DMS114 treated with DMSO at 0.1 percent for 48 hours (cell line): Measurements from ENCODE around the gene VTN.

Source experiments
- DNase-seq: peaks from one replicate; lab custom pipeline; 2025; ENCODE audit not compliant: unreplicated experiment; lab: John Stamatoyannopoulos, UW

The VTN gene

DNA sequence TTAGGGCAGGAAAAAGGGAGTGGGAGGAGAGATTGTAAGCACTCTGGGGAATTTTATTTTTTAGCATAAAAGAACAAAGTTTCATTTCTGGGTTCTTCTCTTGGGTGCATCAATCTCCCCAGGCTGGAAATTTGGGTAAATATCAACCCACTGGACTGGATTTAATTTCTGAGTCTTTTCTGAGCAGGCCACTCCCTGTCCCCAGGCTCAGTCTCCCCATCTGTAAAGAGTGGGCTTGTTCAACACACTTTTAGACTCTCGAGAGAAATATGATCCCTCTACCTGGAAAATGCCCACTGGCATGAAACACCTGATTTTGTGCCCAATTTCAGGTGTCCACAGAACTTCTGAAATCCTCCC lies 617 bp upstream of the VTN start:
- no peak for DNase-seq

- DNase-seq, result no peak
These were observed 448 bp downstream of the VTN start for GRCh38 chr17:28369684-28370034.

- DNase-seq, result no peak
These were observed 1.0 kb downstream of the VTN start for GRCh38 chr17:28368915-28369683.

DNA sequence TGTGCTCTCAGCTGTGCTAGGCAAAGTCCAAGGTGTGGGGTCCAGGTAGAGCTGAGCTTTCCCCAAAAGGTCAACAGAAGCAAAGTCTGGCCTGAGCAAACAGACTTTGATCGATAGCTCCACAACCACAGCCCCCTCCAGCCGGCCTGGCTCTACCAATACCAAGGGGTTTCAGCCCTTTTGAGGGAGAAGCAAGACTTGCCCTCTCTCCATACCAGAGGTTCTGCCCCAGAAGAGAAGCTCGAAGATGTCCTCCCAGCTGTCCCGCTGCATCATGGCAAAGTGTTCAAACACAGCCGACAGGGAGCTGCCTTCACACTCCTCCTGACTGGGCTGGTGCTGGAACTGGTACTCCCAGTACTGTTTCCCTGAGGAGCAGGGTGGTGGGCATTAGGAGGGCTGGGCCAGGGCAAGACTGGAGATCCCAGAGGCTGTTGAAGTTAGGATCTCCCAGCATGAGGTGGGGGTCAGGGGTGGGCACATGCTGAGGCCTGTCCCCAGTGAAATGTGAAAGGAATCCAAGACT lies 1.7 kb downstream of the VTN start:
- no peak for DNase-seq

DNA sequence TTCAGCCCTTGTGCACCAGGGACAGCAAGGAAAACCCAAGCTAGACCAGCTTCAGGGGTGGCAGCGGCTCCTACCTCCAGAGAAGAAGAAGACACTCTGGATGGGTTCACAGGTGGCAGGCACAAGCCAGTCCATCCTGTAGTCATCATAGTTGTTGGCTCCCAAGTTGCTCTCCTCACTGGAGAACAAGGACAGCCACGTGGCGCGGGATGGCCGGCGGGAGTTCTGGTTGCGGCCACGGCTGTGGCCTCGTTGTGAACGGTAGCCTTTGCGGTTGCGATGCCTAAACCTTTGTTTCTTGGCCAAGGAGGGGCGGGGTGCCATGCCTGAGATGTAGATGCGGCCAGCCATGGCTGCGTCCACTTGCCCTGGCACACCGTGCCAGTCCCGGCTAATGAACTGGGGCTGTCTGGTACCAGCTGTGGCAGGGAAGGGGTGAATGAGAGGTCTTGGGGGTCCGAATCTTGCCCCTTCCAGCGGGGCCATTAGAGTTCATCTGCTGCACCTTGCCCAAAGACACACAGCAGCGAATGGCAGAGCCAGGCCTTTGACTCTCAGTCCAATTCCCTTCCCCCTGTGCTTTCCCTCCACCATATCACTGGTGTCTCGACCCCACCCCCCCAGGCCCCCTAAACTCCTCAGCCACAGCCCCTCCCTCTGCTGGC lies 2.3 kb downstream of the VTN start:
- DNase-seq, result no peak

GRCh38 chr17:28366605-28367004 lies 3.5 kb downstream of the VTN start:
- DNase-seq, result no peak

- DNase-seq, result no peak
These were observed 4.6 kb downstream of the VTN start for GRCh38 chr17:28365487-28365886.

DNA sequence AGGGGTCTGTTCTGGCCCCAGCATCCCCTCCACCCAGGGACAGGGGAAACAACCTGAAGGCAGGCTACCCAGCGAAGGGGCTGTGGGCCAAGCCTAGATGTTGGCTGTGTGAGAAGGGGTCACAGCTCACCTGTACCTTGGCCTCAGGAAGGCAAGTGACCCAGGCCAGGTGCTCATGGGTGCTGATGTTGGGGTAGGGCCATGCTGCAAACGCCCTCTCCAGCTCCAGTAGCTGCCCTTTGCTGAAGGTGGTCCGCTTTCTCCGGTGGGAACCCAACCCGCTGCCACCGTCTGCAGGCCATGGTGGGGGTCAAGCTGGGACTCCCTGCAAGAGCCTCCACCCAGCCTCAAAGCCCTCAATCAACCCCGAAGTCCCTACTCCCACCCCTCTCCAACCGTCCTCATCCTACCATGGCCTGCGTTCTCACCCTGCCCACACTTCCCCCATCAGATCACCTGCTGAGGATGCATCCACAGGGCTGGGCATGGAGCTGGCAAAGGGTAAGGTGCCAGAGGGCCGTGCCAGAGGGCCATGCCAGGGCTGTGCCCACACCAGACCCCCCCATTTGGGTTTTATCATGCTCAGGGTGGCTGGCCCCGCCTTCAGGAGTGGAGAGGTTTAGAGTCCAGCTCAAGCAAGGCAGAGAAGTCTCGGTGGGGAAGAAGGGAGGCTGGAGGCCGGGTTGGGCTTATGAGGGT lies 5.3 kb downstream of the VTN start, which contains the start of gene SEBOX:
TSS of gene SEBOX (minus strand) at position 535 of the 699 bp plus-strand sequence. CDS start at position 487, 48 bp downstream.
- DNase-seq, result no peak

GRCh38 chr17:28363776-28364650 lies 6.1 kb downstream of the VTN start:
- no peak for DNase-seq

DNA sequence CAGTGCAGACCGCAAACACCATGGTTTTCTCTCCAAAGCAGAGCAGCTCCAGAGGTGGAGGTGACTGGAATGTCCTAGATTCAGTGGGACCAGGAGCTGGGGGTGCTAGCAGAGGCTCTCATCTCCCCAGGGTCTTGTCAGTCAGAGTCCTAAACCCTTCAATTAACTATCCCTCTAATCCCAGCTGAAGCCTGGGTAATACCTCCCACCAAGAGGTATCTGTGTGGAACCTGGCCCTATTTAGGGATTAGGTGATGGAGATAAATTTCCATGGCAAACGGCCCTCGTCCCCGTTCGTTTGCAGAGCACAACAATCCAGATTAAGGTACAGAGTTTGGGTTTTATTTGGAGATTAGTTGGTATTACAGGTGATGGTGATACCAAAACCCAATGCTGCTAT lies 6.9 kb downstream of the VTN start:
- DNase-seq, result no peak

DNA sequence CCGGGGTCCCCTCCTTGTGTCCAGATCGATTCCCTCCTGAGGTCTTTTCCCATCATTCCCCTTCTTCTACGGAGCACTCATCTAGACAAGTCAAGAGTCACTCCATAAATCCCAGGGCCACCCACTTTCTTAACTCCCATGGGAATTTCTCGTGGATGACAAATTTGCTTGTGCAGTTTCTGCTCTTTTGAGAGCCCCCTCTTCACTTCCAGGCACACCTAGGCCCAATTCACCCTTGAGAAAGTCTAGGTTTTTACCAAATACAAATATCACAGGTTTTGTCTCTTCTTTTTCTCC lies 12.3 kb downstream of the VTN start:
- DNase-seq, result no peak

DNA sequence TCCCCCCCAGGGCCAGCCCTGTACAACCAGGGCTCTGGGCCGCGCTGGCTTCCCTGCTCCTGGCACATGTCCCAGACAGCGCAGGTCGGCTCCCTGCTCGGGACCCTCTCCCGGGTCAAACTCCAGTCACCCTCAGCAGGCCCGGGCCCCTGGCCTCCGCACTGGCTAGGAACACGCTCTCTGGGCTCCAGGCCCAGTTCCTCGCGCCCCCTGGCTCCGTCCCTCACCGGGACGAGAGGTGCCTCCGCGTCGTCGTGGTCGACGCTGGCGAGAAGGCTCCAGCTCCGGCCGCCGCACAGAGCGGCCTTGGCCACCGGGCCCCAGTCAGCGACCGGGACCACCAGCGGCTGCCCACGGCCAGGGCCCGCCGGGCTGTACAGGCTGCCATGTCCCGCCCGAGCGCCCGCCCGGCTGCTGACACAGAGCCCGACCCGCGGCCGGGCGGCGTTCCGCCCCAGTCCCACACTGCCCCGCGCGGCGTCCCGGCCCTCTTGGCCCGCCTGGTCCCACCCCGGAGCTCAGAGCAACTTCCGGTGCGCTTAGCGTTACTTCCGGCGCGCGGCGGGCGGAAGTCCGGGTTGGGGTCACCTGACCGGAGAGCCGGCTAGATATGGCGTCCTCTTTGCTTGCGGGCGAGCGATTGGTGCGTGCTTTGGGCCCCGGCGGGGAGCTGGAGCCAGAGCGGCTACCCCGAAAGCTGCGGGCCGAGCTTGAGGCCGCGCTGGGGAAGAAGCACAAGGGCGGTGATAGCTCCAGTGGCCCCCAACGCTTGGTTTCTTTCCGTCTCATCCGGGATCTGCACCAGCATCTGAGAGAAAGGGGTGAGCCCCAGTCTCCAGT lies 12.8 kb downstream of the VTN start, which contains the start of gene POLDIP2:
TSS of gene POLDIP2 (minus strand) at position 467 of the 840 bp plus-strand sequence. CDS start at position 388, 79 bp downstream.
- DNase-seq, result peak; percentile 76

GRCh38 chr17:28350271-28350670 lies 19.8 kb downstream of the VTN start:
- no peak for DNase-seq

DNA sequence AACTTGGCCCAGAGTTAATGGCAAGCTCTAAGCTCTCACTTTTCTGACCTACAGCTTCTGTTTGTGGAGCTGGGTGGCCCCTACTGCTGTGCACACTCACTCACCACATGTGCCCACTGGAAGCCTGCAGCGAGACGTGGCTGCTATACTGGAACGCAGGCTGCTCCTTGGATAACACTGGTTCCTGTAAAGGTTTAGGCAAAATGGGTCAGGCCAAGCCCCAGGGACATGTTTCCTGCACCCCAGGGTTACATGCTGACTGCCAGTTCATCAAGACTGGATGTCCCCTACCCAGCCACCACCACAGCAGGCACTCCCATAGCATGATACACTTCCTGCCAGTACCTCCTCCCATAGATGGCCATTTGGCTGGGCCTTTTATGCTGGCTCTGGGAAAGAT lies 21.1 kb downstream of the VTN start:
- DNase-seq, result no peak

GRCh38 chr17:28347261-28347891 lies 22.7 kb downstream of the VTN start:
- DNase-seq, result no peak

GRCh38 chr17:28346746-28347246 lies 23.3 kb downstream of the VTN start:
- no peak for DNase-seq

DNA sequence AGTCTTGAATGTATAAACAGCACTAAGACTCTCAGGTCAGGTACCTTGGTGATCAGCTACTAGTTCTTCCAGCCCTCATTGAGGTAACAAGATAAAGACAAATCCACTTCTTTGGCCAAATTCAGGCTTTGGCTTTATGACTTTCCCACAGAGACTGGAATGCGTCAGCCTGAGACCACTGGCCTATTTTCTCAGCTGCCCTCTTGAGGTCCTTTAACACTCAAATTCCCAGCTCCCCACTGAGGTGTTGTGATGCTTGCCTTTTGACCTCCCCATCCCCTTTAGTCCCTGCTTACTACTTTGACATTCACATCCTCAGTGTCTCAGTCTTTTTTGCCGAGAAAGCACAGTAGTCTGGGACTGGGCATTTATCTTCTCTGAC lies 23.9 kb downstream of the VTN start:
- no peak for DNase-seq

DNA sequence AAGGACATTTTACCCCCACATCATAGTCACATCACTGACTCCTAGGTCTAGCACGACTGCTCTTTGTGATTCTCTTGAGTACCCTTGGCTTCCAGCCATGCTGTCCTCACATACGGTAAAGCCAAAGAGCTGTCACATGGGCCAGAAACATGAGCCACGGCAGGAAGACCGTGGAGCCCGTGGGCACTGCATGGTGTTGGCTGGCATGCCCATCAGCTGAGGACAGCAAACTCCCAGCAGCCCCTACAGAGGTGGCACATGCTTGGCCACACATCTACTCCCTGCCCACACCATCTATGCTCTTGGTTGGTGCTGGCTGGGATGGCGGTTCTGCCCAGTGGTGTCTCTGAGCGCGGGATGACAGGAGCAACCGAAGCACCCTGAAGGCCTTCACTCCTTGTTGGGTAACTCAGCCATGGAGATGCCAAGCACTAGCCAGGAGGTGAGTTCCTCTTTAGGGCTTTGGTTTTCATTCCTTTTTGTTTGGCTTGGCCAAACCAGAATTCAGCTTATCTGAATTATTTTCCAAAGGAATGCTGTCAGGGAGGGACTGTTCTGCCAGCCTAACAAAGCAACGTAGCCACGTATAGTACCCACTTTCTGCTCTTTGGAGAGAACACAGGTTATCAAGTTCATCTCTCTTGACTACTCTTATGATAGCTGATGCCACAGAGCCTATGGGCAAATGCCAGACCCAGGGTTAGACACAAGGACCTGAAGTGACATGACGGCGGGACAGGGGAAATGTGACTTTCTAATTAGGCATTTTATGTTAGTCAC lies 24.5 kb downstream of the VTN start:
- no peak for DNase-seq

GRCh38 chr17:28344435-28344901 lies 25.6 kb downstream of the VTN start:
- DNase-seq, result no peak
